RPMI7951 (cell line): ENCODE measurements around the gene AKR1C4. TPM values are rescaled to one million over a fixed set of nuclear protein-coding genes. Genes with fewer than 3 reads are reported as not detected.
"Not testable (repeated sequence)": the region's sequence is repeated elsewhere in the genome, so short reads cannot be mapped to it uniquely, and the experiment has no call there.

Experiments used
- DNase-seq: peaks from one replicate; pipeline ENCODE4 v3.0.0-alpha.2; 2012; ENCODE audit warnings: low read depth
- total RNA-seq: library from RNA; depleted of rRNA; stranded (reverse); fragments of >200 nt; shearing (Covaris generic); gene quantifications from 2 replicates; pipeline ENCODE4 v1.2.3, GENCODE V29; 2014; rRNA removed

AKR1C4 gene
- not detected in 2 replicates for total RNA-seq

DNA sequence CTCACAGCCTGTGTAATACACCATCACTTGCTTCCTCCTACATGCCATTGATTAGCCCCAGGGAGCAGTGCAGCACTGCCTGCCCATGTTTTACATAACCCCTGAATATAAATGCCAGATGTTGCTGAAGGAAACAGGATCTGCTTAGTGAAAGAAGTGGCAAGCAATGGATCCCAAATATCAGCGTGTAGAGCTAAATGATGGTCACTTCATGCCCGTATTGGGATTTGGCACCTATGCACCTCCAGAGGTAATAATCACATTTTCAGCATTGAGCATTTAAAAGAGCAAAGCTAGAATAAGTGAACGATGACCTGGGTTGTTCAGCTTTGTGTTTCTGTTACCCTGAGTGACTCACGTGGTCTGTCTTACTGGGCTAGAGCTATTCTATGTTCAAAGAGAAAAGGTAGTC, at the start of gene AKR1C4:
TSS of gene AKR1C4 (plus strand) at position 136 of the 412 bp plus-strand sequence. CDS start at position 167, 31 bp downstream.
- DNase-seq, result peak; percentile 40

DNA sequence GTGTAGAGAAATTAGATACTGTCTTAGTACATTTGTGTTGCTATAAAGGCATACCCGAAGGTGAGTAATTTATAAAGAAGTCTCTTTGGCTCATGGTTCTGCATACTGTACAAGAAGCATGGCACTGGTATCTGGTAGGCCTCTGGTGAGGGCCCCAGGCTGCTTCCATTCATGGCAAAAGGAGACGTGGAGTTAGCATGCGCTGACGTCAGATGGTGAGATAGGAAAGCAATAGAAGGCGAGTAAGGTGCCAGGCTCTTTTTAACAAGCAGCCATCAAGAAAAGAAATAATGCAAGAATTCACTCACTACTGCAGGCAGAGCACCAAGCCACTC, 49.8 kb upstream of the AKR1C4 start:
- no peak for DNase-seq

DNA sequence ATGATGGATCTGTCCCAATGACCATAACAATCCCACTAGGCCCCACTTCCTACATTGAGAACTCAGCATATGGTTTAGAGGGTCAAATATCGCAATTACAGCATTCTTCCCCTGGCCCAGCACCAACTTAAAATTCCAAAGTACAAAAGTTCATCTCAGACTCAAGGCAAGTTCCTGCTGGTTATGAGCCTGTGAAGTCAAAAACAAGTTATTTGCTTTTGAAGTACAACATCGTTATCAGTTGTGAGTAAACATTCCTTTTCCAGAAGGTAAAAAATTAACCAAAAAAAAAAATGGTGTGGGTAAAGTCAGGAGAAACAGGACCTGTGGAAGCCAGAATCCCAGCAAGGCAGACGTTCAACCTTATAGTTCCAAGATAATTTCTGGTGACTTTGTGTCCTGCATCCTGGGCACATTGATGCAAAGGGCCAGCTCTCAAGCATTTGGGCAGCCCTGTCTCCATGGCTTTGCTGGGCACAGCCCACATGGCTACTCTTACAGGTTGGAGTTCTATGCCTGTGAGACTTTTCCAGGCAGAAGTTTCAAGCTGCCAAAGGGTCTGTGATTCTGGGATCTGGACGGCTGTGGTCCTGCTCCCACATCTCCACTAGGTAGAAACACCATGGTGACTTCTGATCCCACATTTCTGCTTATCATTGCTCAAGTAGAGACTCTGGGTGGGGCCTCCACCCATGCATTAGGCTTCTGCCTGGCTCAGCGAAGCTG, 49.2 kb upstream of the AKR1C4 start:
- DNase-seq, result no peak

DNA sequence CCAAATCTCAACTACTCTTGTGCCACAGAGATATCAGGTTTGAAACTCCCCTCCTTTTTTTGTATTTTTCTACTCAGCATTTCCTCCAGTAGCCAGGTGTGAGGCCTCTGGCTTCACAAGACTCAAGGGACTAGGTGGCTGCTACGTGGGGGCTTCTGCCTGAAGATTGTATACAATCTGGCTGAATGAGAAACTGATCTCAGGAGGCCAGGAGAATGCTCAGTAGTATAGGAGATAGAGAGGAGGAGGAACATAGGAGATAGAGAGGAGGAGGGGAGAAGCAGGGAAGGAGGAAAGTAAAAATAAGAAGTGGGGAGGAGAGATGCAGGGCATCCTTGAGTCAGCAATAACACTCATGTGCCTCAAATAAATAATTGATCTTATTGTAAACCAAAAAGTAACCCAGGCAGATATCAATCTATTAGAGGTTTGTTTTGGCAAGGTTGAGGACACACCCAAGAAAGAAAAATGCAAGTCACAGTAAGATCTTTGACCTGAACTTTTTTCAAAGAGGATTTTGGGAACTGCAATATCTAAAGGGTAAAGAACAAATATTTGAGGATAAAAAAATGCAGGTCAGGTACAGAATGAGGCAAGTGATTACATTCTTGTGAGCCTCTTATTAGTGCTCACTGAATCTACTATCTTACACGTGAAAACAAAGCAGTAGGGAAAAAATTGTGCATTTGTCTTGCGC, 48.5 kb upstream of the AKR1C4 start:
- no peak for DNase-seq

DNA sequence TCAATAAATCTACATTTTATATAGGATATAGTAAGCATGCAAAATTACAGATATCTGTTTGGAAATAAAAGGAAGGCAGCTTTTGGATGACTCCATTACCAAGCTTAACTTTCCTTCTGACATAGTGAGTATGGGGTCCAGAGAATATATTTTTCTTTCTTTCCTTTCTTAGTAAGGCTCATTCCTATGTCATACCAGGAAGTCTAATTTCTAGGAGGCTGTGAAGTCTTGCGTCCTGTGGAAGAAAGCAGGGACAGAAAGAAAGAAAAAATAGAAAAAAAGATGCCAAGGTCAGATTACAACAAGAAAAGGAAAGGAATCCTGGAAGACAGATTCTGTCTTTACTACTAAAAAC, 48.0 kb upstream of the AKR1C4 start:
- no peak for DNase-seq

DNA sequence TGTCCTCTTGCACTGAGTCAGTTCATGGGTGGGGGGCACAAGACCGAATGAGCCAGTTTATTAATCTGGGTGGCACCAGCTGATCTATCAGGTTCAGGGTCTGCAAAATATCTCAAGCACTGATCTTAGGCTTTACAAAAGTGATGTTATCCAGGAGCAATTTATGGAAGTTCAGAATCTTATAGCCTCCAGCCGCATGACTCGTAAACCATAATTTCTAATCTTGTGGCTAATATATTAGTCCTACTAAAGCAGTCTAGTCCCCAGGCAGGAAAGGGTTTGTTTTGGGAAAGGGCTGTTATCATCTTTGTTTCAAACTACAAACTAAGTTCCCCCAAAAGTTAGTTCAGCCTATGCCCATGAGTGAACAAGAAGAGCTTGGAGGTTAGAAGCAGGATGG, 45.6 kb upstream of the AKR1C4 start:
- peak; percentile 17 for DNase-seq

DNA sequence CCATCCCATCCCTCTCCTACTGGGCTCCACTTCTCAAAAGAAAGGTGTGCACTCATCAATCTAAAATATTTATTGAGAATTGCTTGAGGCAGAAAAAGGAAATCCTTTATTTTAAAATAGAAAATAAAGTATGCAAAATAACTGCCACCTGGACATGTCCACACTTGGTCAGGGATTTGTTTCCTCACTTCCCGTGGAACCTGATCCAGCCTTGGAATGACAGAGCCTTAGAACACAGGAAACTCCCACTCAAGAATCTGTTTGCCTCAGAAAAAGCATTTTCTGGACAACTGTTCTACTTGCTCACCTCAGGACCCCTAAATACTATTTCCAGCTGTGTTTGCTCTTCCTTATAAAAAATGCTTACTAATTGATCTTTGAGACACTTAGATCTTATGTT, 40.7 kb upstream of the AKR1C4 start:
- no peak for DNase-seq

DNA sequence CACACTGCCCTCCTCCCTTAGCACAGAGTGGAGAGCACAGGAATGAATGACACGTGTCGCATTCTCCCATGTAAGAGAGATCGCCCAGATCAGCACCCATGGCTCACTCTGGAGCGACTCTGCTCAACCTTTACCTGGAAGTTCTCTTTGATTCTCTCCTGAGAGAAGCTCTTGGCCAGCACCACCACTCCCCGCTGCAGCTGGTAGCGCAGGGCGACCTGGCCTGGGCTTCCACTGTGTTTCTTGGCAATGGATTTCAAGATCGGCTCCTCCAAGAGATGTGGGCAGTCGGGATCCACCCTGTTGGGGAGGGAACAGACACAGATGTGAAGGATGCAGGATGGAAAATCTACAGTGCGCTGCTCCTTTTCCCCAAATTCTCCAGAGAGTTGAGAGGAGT, 39.1 kb upstream of the AKR1C4 start:
- no peak for DNase-seq

DNA sequence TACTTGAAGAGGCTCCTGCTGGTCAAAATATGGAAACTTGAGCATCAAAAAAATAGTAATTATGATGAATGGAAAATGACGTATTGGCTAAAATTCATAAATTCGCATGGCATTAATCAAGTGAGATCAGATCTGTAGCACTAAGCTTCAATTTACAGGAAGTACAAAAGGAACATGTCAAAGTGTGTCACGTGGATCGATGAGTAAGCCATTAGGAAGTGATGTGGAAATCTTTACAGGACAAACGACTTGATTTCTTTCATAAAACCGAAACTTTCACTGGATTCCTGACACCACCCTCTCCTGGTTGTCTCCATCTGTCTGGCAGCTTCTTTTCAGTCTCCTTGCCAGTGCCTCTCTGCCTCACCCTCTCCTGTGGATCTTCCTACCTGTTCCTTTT, 37.5 kb upstream of the AKR1C4 start:
- peak; percentile 55 for DNase-seq

DNA sequence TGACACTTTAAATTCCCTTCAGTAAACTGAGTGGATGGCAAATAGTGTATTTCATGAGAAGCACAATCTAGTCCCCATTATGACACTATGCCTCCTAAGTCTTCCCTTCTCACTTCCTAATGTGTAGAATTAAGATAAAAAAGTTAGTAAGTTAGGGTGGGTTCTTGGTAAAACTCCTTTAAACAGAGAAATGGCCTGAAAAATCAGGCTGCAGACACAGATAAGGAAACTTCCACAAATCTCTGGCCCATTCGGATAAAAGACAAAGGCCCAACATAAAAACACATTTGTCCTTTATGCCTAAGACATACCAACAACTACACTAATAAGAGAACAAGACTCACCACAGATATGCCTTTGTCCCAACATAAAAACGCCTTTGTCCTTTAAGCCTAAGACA, 33.1 kb upstream of the AKR1C4 start:
- DNase-seq, result no peak

DNA sequence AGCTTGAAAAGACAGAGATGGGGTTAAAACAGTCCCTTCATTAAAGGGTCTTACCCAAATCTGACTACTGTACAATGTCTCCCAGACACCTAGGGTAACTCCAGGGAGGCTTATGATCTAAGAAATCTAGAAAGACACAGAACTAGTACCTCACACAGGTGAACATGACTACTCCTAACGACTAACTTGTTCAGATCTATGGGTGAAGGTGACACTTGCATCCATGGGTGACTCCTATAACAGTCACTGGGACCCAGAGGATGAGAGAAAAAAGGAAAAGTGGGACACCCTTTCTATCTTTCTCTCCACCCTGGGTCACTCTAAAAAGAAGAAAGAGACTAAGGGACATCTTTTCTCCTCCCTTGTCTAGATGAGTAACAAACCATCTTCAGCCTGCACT, 30.9 kb upstream of the AKR1C4 start:
- no peak for DNase-seq

DNA sequence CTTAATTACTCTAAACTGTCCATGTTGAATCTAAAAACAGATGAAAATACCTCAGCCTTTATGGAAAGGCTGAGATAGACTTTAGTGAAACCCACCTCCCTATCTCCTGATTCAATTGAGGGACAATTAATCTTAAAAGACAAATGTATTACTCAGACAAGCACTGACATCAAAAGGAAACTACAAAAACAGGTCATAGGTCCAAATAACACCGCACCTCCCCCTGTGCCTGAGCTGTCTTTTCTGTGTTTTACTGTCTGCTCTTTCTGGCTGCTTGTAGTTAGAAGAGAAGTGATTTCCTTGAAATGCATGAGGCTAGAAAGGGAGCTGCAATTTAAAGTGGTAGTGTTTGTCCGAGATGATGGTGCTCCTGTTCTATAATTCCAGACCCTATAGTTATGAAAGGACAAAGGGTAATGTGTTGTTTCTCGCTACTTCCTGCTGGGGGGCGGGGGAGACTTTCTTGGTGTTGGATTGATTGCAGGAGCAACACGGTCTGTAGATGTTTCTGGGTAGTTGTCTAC, 27.7 kb upstream of the AKR1C4 start:
- no peak for DNase-seq

DNA sequence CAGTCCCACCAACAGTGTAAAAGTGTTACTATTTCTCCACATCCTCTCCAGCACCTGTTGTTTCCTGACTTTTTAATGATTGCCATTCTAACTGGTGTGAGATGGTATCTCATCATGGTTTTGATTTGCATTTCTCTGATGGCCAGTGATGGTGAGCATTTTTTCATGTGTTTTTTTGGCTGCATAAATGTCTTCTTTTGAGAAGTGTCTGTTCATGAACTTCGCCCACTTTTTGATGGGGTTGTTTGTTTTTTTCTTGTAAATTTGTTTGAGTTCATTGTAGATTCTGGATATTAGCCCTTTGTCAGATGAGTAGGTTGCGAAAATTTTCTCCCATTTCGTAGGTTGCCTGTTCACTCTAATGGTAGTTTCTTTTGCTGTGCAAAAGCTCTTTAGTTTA, 21.1 kb upstream of the AKR1C4 start:
- DNase-seq, result not testable (repeated sequence)

DNA sequence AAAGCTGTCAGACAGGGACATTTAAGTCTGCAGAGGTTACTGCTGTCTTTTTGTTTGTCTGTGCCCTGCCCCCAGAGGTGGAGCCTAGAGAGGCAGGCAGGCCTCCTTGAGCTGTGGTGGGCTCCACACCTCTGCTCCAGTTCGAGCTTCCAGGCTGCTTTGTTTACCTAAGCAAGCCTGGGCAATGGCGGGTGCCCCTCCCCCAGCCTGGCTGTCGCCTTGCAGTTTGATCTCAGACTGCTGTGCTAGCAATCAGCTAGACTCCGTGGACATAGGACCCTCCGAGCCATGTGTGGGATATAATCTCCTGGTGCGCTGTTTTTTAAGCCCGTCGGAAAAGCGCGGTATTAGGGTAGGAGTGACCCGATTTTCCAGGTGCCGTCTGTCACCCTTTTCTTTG, 16.1 kb upstream of the AKR1C4 start:
- DNase-seq, result not testable (repeated sequence)

DNA sequence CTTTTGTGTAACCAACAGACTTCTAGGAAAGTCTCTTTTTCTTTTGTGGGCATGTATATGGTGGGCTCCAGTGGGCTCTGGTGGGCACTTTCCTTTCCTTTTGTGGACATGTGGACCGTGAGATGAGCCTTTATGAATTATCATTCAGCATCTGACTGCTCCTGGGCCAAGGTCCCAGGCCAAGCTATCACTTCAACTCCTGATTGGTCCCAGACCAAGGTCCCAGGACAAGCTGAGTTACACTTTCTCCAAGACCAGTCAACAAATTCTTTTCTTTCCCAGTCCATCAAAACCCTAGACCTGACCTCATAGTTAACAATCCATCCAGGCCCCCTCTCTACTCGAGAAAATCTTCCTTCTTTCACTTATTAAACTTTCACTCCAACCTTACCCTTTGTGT, 12.7 kb upstream of the AKR1C4 start:
- no peak for DNase-seq

DNA sequence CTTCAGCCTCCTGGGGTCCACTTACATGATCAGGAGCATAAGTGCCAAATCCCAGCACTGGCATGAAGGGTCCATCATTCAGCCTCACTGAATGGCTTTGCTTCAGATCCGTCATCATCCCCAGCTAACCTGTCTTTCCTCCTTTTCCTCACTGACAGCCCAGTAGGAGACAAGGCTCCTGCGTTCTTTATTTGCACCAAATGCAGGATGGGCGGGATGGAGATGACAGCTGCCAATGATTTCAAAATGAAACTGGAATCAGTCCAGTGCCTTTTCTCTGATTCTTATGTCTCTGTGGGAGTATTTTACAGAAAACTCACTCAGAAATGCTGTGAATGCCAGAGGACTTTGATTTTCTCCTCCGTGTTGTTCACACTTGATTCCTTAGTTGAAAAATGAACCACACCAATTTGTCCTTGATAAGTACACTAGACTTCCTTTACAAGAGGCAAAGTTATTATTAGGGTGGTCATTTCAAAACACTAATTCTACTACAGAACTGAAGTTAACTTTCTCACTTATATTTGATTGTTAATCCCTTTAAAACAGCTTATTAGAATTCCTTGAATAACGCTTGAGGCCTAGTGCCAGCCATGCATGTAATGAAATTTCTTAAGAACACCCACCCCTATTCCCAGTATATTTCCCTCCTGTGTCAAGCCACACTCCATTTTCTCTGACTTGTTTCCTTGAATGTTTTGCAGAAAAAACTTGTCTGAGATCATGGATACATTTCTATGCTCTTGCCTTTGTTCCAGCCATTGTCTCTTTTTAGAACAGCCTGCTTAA, 11.5 kb upstream of the AKR1C4 start, which contains the start of gene AKR1C8:
TSS of gene AKR1C8 (minus strand) at position 164 of the 789 bp plus-strand sequence. CDS start at position 118, 46 bp downstream.
- DNase-seq, result no peak

DNA sequence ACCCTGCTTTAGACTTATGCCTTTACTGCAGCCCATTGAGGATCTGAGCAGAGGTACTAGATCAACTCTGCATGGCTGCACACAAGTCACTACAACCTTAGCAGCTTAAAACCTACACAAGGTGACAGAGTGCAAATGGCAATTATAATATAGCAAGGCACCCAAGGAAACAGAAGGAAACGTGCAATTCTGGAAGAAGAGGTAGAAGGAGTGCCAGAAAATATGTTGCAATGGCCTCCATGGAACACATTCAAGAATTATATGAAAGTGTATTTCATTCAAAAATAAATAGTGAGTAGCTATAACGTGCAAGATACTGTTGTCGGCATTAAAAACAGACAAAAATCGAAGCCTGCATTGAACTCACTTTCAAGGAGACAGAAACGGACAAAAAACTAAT, 8.8 kb upstream of the AKR1C4 start:
- no peak for DNase-seq

DNA sequence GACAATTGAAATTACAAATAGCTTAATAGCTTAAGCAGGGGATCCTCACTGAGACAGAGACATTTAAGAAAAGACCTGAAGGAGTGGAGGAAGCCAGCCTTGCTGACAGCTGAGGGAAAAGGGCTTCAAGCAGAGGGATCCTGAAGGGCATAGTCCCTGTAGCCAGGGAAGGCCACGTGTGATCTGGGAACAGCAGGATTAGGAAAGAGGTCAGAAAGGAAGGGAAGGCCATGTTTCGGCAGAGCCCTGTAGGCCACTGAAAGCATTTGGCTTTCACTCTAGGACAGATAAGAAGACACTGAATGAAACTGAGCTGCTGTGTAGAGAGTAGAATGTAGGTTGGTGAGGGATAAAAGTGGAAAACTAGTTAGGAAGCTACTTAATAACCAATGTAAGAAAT, 8.3 kb upstream of the AKR1C4 start:
- no peak for DNase-seq

DNA sequence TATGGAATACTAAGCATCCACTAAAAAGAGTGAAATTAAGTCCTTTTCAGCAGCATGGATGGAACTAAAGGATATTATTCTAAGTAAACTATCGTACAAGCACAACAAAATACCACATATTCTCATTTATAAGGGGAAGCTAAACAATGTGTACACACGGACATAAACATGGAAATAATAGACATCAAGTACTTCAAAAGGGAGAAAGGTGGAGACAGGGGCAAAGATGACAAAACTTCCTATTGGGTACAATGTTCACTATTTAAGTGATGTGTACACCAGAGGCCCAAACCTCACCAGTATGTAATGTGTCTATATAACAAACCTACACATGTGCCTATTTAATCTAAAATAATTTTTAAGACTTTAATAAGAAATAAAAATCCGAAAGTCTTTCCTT, 2.2 kb upstream of the AKR1C4 start:
- DNase-seq, result no peak

DNA sequence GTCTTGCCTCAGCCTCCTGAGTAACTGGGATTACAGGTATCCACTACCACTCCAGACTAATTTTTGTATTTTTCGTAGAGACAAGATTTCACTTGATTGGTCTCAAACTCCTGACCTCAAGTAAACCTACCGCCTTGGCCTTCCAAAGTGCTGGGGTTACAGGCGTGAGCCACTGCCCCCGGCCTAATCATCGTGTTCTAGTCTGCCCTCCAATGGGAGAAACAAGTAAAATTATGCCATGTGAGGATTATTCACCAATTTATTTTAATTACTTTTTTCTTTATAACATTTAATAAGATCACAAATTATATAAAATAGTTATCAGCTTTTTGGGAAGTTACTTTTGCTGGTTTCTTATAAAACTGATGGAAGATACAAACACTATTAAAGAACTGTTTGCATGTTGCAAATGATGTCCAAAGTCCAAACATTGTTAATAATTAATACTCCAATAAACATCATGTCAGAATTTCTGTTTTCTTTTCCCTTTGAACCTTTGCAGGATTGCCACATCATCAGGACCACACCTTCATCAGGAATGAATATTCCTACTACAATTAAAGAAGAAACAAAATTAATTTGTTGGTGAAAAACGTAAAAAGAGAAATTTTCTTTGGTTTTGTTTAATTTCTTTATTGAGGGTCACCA, 786 bp upstream of the AKR1C4 start:
- DNase-seq, result no peak

DNA sequence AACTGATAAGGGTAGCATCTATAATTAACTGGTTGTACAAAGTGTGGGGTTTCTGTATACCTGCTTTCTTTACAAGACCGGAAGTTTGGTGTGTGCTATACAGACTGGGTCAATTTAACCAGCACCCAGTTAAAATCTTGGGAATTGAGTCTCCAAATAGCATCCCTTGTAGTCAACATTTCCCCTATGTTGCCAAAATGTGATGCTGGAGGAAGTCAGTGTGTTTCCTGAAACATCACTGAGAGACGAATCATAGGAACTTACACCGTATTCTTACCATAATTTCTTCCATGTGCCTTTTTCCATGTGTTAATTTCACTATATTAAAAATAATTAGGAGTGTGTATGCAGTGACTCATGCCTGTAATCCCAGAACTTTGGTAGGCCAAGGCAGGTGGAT, 1.7 kb downstream of the AKR1C4 start:
- peak; percentile 21 for DNase-seq

DNA sequence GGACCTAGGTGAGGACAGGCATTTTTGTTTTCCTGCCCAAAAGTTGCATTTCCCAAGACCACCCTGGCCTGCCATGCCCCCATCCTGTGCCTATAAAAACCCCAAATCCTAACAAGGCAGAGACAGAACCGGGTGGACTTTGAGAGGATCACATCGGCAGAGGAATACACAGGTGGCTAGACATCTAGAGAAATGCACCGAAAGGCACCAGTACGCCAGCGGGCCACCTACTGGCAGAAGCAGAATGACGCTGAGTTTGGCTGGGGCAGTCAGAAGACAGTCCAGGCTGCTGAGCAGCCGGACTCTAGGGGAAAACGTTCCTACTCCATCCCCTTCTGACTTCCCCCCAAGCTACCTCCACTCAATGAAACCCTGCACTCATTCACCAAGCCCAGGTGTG, 2.8 kb downstream of the AKR1C4 start:
- DNase-seq, result peak; percentile 47
